H9 (cell line): ENCODE results near the gene RNF13. TPM values are rescaled to one million over a fixed set of nuclear protein-coding genes. Genes with fewer than 3 reads are reported as not detected.

Experiments
- DNase-seq: peaks from one replicate; pipeline ENCODE4 v3.0.0-alpha.2; 2017
- H2AFZ ChIP-seq: one replicate; pipeline ENCODE4 v1.6.1; 2013; ENCODE audit warnings: mild to moderate bottlenecking, low read length, control low read depth, moderate library complexity
- H2AK5ac ChIP-seq: 2 replicates; pipeline ENCODE4 v1.6.1; 2013; ENCODE audit warnings: low read length, control low read depth, mixed read lengths; ENCODE audit not compliant: insufficient read length
- H2BK120ac ChIP-seq: one replicate; pipeline ENCODE4 v1.6.1; 2013; ENCODE audit warnings: low read depth, mild to moderate bottlenecking, low read length, control low read depth, inconsistent platforms; ENCODE audit not compliant: poor library complexity, severe bottlenecking
- H2BK12ac ChIP-seq: 2 replicates; pipeline ENCODE4 v1.6.1; 2013; ENCODE audit warnings: low read length, control low read depth, mixed read lengths, low read depth; ENCODE audit not compliant: insufficient read length
- H2BK15ac ChIP-seq: 2 replicates; pipeline ENCODE4 v1.6.1; 2013; ENCODE audit warnings: low read depth, low read length, control low read depth
- H2BK20ac ChIP-seq: one replicate; pipeline ENCODE4 v1.6.1; 2013; ENCODE audit warnings: low read depth, mild to moderate bottlenecking, low read length, control low read depth, inconsistent platforms; ENCODE audit not compliant: poor library complexity, severe bottlenecking
- H2BK5ac ChIP-seq: 2 replicates; pipeline ENCODE4 v1.6.1; 2013; ENCODE audit warnings: low read length, control low read depth, mixed read lengths; ENCODE audit not compliant: insufficient read length
- H3K14ac ChIP-seq: 2 replicates; pipeline ENCODE4 v1.6.1; 2013; ENCODE audit warnings: low read length, control low read depth; ENCODE audit not compliant: insufficient read depth
- H3K18ac ChIP-seq: 2 replicates; pipeline ENCODE4 v1.6.1; 2013; ENCODE audit warnings: low read depth, mild to moderate bottlenecking, mixed read lengths, low read length, control low read depth; ENCODE audit not compliant: insufficient read length
- H3K23ac ChIP-seq: 2 replicates; pipeline ENCODE4 v1.6.1; 2013; ENCODE audit warnings: low read length, control low read depth, mixed read lengths, low read depth; ENCODE audit not compliant: insufficient read length
- H3K23me2 ChIP-seq: 2 replicates; pipeline ENCODE4 v1.6.1; 2013; ENCODE audit warnings: low read depth, mild to moderate bottlenecking, mixed read lengths, low read length, control low read depth; ENCODE audit not compliant: insufficient read length, poor library complexity, severe bottlenecking
- H3K27ac ChIP-seq: 2 replicates; pipeline ENCODE4 v1.5.1; 2013; ENCODE audit warnings: low read length, control low read depth, mixed read lengths, low read depth; ENCODE audit not compliant: insufficient read length
- H3K27me3 ChIP-seq: 2 replicates; pipeline ENCODE4 v1.6.1; 2013; ENCODE audit warnings: low read length, control low read depth, inconsistent platforms; ENCODE audit not compliant: insufficient read depth
- H3K4ac ChIP-seq: 2 replicates; pipeline ENCODE4 v1.6.1; 2013; ENCODE audit warnings: low read depth, mild to moderate bottlenecking, control low read depth, inconsistent platforms, low read length, moderate library complexity
- H3K4me1 ChIP-seq: 2 replicates; pipeline ENCODE4 v1.6.1; 2013; ENCODE audit warnings: low read length, control low read depth, inconsistent platforms; ENCODE audit not compliant: insufficient read depth
- H3K4me2 ChIP-seq: 2 replicates; pipeline ENCODE4 v1.6.1; 2013; ENCODE audit warnings: low read length, control low read depth, mixed read lengths; ENCODE audit not compliant: insufficient read length, insufficient read depth
- H3K56ac ChIP-seq: 2 replicates; pipeline ENCODE4 v1.6.1; 2013; ENCODE audit warnings: low read depth, mild to moderate bottlenecking, mixed read lengths, low read length, control low read depth; ENCODE audit not compliant: insufficient read length
- H3K79me1 ChIP-seq: 2 replicates; pipeline ENCODE4 v1.6.1; 2013; ENCODE audit warnings: low read depth, mild to moderate bottlenecking, moderate library complexity, low read length, control low read depth, inconsistent platforms; ENCODE audit not compliant: insufficient read depth, poor library complexity, severe bottlenecking
- H3K79me2 ChIP-seq: 2 replicates; pipeline ENCODE4 v1.6.1; 2013; ENCODE audit warnings: low read length, control low read depth, inconsistent platforms; ENCODE audit not compliant: insufficient read depth
- H3K9ac ChIP-seq: 2 replicates; pipeline ENCODE4 v1.6.1; 2013; ENCODE audit warnings: low read length, control low read depth, mixed read lengths; ENCODE audit not compliant: insufficient read length; ENCODE audit errors: extremely low read depth
- H3K9me3 ChIP-seq: one replicate; pipeline ENCODE4 v1.6.1; 2013; ENCODE audit warnings: low read depth, low read length, inconsistent platforms; ENCODE audit not compliant: control insufficient read depth
- H3T11ph ChIP-seq: one replicate; pipeline ENCODE4 v1.6.1; 2013; ENCODE audit warnings: mild to moderate bottlenecking, low read length, control low read depth, inconsistent platforms
- H4K20me1 ChIP-seq: one replicate; pipeline ENCODE4 v1.6.1; 2013; ENCODE audit not compliant: control insufficient read depth, insufficient read length, insufficient read depth
- H4K5ac ChIP-seq: 2 replicates; pipeline ENCODE4 v1.6.1; 2013; ENCODE audit warnings: low read depth, mild to moderate bottlenecking, mixed read lengths, low read length, control low read depth; ENCODE audit not compliant: insufficient read length
- H4K8ac ChIP-seq: replicated peaks from 2 replicates; pipeline ENCODE4 v1.6.1; 2013; ENCODE audit warnings: low read length, control low read depth, mixed read lengths, low read depth; ENCODE audit not compliant: insufficient read length
- H4K91ac ChIP-seq: 2 replicates; pipeline ENCODE4 v1.6.1; 2013; ENCODE audit warnings: low read depth, mild to moderate bottlenecking, moderate library complexity, mixed read lengths, low read length, control low read depth; ENCODE audit not compliant: insufficient read length
- H3K27ac Mint-ChIP-seq, 3 experiments: 2 replicates in 2 of 3; 3 replicates in 1 of 3; pipeline ENCODE4 v1.8.0; 2020 to 2021; ENCODE audit warnings: mixed read lengths in 3 of 3, mild to moderate bottlenecking in 1 of 3, moderate library complexity in 1 of 3
- H3K27me3 Mint-ChIP-seq: 2 replicates; pipeline ENCODE4 v1.8.0; 2021; ENCODE audit warnings: low read depth, mild to moderate bottlenecking, moderate library complexity, mixed read lengths
- H3K36me3 Mint-ChIP-seq, 3 experiments: 2 replicates in 2 of 3; 3 replicates in 1 of 3; pipeline ENCODE4 v1.8.0; 2020 to 2021; ENCODE audit warnings: low read depth in 3 of 3, mixed read lengths in 3 of 3; ENCODE audit not compliant: insufficient read depth in 1 of 3
- H3K4me1 Mint-ChIP-seq, 2 experiments: 2 replicates each; pipeline ENCODE4 v1.8.0; 2020; ENCODE audit warnings: mixed read lengths in 2 of 2
- H3K4me3 Mint-ChIP-seq, 2 experiments: 2 replicates in 1 of 2; 3 replicates in 1 of 2; pipeline ENCODE4 v1.8.0; 2020 to 2021; ENCODE audit warnings: mild to moderate bottlenecking in 2 of 2, mixed read lengths in 2 of 2, moderate library complexity in 1 of 2
- H3K9me3 Mint-ChIP-seq, 2 experiments: 2 replicates in 1 of 2; 3 replicates in 1 of 2; pipeline ENCODE4 v1.8.0; 2020; ENCODE audit warnings: mild to moderate bottlenecking in 2 of 2, mixed read lengths in 2 of 2, moderate library complexity in 1 of 2
- WGBS: extraction: QIAGEN DNeasy Blood & Tissue Kit; methylation state at CpG from one replicate; pipeline ENCODE4 v1.1.7; 2013; ENCODE audit warnings: missing lambda C conversion rate, low lambda C conversion rate, mixed read lengths; ENCODE audit not compliant: insufficient read length; ENCODE audit errors: extremely low coverage; 5-methylcytosine and 5-hydroxymethylcytosine counted together
- total RNA-seq: library from RNA; stranded (reverse); gene quantifications from 2 replicates; pipeline ENCODE4 v1.2.1, GENCODE V29; 2021
- TF ChIP-seq, protein P1 (sequence below): fragments of 200-600 bp; sonication (generic); conservative IDR thresholded peaks from 3 replicates; pipeline ENCODE4 v1.8.0; 2021; ENCODE audit warnings: antibody characterized with exemption, mild to moderate bottlenecking

RNF13 gene
- total RNA-seq, 1 experiment from 2014 or later, result 23.4 TPM

- Histone ChIP-seq H2BK20ac (no peak overlapping the region), H3K56ac (no peak overlapping the region), H3K4ac (no peak overlapping the region), H3K79me1 (no peaks in the 10 kb centered on the region), H3K23me2 (no peaks in the 10 kb centered on the region), H2BK5ac (no peak overlapping the region), H4K8ac (no peak overlapping the region), H3K9ac (no peak overlapping the region), H3K4me1 (no peaks in the 10 kb centered on the region), H3K27ac (no peak overlapping the region), H2AK5ac (no peak overlapping the region), H3T11ph (no peak overlapping the region), H4K91ac (no peak overlapping the region), H4K5ac (no peak overlapping the region), H3K18ac (no peak overlapping the region), H2BK12ac (no peak overlapping the region), H3K79me2 (no peaks in the 10 kb centered on the region), H2BK15ac (no peak overlapping the region), H3K4me2 (no peak overlapping the region), H3K27me3 (no peaks in the 10 kb centered on the region), H3K23ac (no peak overlapping the region), H4K20me1 (no peaks in the 10 kb centered on the region), H2AFZ (no peak overlapping the region), H2BK120ac (no peak overlapping the region), H3K9me3 (no peaks in the 10 kb centered on the region), H3K14ac (no peak overlapping the region)
- Mint-ChIP-seq H3K4me3 (no peak overlapping the region), H3K27me3 (no peaks in the 10 kb centered on the region), H3K4me1 (no peaks in the 10 kb centered on the region), H3K36me3 (peaks cover 5 to 14% (median 12%) of the 10 kb centered on the region in 3 experiments; a peak in 5 of 7 replicates), H3K27ac (no peak overlapping the region), H3K9me3 (no peaks in the 10 kb centered on the region)
- WGBS, result no CpG with 5 or more reads among the region's 3 CpGs
- TF ChIP-seq, protein P1, sequence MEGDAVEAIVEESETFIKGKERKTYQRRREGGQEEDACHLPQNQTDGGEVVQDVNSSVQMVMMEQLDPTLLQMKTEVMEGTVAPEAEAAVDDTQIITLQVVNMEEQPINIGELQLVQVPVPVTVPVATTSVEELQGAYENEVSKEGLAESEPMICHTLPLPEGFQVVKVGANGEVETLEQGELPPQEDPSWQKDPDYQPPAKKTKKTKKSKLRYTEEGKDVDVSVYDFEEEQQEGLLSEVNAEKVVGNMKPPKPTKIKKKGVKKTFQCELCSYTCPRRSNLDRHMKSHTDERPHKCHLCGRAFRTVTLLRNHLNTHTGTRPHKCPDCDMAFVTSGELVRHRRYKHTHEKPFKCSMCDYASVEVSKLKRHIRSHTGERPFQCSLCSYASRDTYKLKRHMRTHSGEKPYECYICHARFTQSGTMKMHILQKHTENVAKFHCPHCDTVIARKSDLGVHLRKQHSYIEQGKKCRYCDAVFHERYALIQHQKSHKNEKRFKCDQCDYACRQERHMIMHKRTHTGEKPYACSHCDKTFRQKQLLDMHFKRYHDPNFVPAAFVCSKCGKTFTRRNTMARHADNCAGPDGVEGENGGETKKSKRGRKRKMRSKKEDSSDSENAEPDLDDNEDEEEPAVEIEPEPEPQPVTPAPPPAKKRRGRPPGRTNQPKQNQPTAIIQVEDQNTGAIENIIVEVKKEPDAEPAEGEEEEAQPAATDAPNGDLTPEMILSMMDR, result no peak
- DNase-seq, result no peak
Measured at GRCh38 chr3:149920119-149920518, 107.1 kb downstream of the RNF13 start.
